GM03348 (cell line): ENCODE results near the gene SOAT2.
"Not testable (repeated sequence)": the region's sequence is repeated elsewhere in the genome, so short reads cannot be mapped to it uniquely, and the experiment has no call there.

Source experiments
- DNase-seq: peaks from one replicate; pipeline ENCODE4 v3.0.0; 2012; ENCODE audit warnings: low spot score

The SOAT2 gene

GRCh38 chr12:53105712-53106439, 2.6 kb downstream of the SOAT2 start:
- no peak for DNase-seq

DNA sequence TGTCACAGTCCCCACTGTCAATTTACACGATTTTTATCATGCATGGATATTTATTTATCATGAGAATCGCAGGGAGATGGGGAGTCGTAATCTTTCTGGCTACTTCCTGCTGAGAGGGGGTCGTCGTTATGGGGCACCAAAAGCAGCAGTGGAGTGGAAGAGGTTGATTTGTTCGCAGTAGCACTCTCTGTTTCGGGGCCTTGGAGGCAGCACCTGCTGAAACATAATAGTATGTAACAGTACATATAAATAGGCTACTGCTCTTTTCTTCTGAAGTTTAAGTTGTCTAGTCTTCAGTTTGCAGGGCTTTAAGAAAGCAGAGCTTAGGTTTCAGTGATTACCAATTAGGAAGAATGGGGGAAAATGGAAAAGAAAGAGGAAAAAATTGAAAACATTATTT, 3.8 kb downstream of the SOAT2 start:
- DNase-seq, result no peak

DNA sequence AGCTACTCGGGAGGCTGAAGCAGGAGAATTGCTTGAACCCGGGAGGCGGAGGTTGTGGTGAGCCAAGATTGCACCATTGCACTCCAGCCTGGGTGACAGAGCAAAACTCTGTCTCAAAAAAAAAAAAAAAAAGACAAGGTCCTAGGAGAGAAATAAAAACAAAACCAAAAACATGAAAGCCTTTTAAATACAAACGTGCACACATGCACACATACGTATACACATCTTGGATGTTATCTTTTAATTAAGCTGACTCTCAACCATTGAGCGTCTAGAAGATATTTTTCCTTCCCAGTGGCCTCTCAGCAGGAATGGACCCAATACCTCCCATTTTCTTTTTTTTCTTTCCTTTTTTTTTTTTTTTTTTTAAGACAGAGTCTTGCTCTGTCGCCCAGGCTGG, 9.1 kb downstream of the SOAT2 start:
- DNase-seq, result not testable (repeated sequence)

- no peak for DNase-seq
Measured at GRCh38 chr12:53113136-53113705, 9.9 kb downstream of the SOAT2 start.

- no peak for DNase-seq
Measured at GRCh38 chr12:53113951-53114350, 10.7 kb downstream of the SOAT2 start.

GRCh38 chr12:53115112-53115890, 12.0 kb downstream of the SOAT2 start:
- DNase-seq, result no peak

DNA sequence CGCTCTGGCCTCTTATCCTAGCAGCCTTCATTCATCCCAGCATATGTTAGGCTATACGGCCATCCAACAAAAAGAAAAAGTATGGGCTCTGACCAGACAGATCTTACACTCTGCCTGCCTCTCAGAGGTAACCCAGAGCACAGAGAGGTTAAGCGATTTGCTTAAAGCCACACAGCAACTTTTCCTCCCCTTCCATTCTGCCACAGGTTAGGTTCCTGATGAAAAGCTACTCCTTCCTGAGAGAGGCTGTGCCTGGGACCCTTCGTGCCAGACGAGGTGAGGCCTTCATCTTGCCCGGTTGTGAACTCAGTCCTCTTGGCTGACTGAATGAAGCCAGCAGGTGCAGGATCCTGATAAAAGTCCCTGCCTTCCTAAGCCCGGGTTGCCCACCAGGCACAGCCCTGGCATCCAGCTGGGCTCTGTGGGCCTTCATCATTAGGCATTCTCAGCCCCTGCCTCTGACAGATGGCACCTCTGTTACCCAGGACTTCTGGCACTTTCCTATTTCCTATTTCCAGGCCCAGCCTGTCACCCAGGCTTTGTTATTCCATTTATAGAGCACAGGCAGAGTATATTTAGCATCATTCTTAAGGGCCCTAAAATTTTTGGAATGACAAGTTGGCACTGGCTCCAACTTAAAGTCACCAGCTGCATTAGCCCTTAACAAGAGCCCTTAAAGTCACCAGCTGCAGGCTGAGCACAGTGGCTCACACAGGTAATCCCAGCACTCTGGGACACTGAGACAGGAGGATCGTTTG, 12.8 kb downstream of the SOAT2 start:
- DNase-seq, result no peak

- DNase-seq, result no peak
Measured at GRCh38 chr12:53118751-53119300, 15.5 kb downstream of the SOAT2 start.

GRCh38 chr12:53120685-53121525, 17.6 kb downstream of the SOAT2 start:
- no peak for DNase-seq

- no peak for DNase-seq
Measured at GRCh38 chr12:53122961-53123468, 19.7 kb downstream of the SOAT2 start.

GRCh38 chr12:53123578-53124351, 20.5 kb downstream of the SOAT2 start:
- DNase-seq, result peak; percentile 66

GRCh38 chr12:53124352-53124723, 21.1 kb downstream of the SOAT2 start:
- no peak for DNase-seq

- DNase-seq, result no peak
Measured at GRCh38 chr12:53127169-53127568, 23.9 kb downstream of the SOAT2 start.

GRCh38 chr12:53128780-53129569, 25.7 kb downstream of the SOAT2 start:
- DNase-seq, result no peak

GRCh38 chr12:53131844-53132243, 28.6 kb downstream of the SOAT2 start:
- no peak for DNase-seq

DNA sequence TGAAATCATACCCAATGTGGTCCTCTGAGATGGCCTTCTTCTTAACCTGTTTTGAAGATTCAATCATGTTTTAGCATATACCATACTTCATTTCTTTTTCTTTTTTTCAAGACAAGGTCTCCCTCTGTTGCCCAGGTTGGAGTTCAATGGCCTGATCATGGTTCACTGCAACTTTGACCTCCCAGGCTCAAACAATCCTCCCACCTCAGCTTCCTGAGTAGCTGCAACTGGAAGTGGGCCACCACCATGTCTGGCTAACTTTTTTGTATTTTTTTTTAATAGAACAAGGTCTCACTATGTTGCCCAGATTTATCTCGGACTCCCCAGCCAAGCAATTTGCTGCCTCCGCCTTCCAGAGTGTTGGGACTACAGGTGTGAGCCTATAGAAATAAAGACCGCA, 30.4 kb downstream of the SOAT2 start:
- no peak for DNase-seq

DNA sequence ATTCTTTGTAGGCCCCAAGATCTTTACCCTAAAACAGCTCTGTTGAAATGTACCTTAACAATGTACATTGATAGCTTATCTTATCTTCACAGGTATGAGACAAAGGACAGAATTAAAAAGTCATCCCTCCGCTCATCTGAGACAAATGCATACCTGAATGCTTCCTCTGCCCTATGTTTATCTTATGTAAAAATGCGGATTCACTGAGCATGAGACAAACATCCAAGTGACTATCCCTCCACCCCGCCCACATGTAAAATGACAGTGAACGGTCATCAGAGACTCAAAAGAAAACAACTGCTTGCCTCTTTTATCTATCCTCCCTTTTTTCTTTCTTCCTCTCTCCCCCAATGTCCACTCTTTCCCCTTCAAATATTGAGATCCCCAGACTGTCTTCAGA, 40.1 kb downstream of the SOAT2 start:
- no peak for DNase-seq

- DNase-seq, result peak; percentile 25
Measured at GRCh38 chr12:53145383-53146260, 42.3 kb downstream of the SOAT2 start.
